ENCODE data around the gene C12orf43. TPM values are rescaled to one million over a fixed set of nuclear protein-coding genes. Genes with fewer than 3 reads are reported as not detected.

Gene C12orf43
- total and polyA plus RNA-seq, 4 donors: 6.8 to 8.2 (median 7.6) TPM

GRCh38 chr12:121034616-121035305, 18.5 kb upstream of the C12orf43 start:
- TF ChIP-seq, protein P1, sequence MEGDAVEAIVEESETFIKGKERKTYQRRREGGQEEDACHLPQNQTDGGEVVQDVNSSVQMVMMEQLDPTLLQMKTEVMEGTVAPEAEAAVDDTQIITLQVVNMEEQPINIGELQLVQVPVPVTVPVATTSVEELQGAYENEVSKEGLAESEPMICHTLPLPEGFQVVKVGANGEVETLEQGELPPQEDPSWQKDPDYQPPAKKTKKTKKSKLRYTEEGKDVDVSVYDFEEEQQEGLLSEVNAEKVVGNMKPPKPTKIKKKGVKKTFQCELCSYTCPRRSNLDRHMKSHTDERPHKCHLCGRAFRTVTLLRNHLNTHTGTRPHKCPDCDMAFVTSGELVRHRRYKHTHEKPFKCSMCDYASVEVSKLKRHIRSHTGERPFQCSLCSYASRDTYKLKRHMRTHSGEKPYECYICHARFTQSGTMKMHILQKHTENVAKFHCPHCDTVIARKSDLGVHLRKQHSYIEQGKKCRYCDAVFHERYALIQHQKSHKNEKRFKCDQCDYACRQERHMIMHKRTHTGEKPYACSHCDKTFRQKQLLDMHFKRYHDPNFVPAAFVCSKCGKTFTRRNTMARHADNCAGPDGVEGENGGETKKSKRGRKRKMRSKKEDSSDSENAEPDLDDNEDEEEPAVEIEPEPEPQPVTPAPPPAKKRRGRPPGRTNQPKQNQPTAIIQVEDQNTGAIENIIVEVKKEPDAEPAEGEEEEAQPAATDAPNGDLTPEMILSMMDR (IDR thresholded peaks at IDR 0.05; ENCODE audit: low read depth, low read length, missing input control): no peak
- TF ChIP-seq TAF1 (conservative IDR thresholded peaks at IDR 0.05) (no peak), SP1 (IDR thresholded peaks at IDR 0.05) (no peak), NR2F2 (IDR thresholded peaks at IDR 0.05) (no peak), FOXA2 (IDR thresholded peaks at IDR 0.05) (no peak), FOXA1 (IDR thresholded peaks at IDR 0.05) (no peak)
- TF ChIP-seq, protein P2, sequence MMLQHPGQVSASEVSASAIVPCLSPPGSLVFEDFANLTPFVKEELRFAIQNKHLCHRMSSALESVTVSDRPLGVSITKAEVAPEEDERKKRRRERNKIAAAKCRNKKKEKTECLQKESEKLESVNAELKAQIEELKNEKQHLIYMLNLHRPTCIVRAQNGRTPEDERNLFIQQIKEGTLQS (IDR thresholded peaks at IDR 0.05): no peak
- Histone ChIP-seq H3K27ac (ENCODE audit: low read depth in 1 of 2, low read length in 2 of 2) (no peak overlapping the region), H3K9me3 (ENCODE audit: control insufficient read depth in 4 of 4, low read length in 3 of 4) (no peaks in the 10 kb centered on the region), H3K4me1 (ENCODE audit: control insufficient read depth in 4 of 4, insufficient read depth in 4 of 4, low read length in 3 of 4) (peaks cover 0 to 17% (median 10%) of the 10 kb centered on the region in 4 donors), H3K9ac (ENCODE audit: low read depth in 1 of 2, low read length in 2 of 2) (no peak overlapping the region), H3K4me3 (ENCODE audit: low read depth in 1 of 3, low read length in 3 of 3) (no peak overlapping the region), H3K27me3 (ENCODE audit: control insufficient read depth in 4 of 4, insufficient read depth in 4 of 4, low read length in 3 of 4) (no peaks in the 10 kb centered on the region), H3K36me3 (ENCODE audit: control insufficient read depth in 4 of 4, insufficient read depth in 3 of 4, low read depth in 1 of 4, low read length in 3 of 4) (peaks cover 0 to 6% (median 0%) of the 10 kb centered on the region in 4 donors)
- 89% methylated on average over 9 of the region's 9 CpGs for WGBS
- DNase-seq (ENCODE audit: low spot score): no peak

DNA sequence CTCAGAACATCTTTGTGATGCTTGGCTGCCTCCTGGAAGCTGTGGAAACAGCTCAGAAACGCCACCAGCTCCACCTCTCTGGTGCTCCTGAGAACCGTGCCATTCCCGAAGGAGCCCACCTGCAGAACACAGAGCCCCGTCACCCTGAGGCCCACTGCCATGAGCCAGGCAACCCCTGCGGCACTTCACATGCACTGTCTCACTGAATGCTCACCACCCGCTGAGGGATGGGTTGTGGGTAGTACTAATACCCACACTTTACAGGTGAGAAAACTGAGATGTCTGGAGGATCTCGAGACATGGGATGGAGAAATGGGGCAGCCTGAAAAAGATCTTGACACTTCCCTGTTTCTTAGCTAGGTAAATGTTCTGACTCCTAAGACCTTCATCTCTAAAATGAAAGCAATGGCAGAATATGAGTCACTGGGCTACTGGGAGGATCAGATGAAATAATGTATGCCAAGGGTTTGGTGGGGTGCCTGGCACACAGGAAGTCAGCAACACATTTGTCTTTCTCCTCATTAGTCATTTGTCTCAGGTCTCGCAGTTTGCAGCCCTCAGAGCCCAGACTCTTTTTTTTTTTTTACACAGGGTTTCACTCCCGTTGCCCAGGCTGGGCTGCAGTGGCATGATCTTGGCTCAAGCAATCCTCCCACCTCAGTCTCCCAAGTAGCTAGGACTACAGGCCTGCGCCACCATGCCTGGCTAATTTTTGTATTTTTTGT, 17.5 kb upstream of the C12orf43 start:
- no peak for DNase-seq (ENCODE audit: low spot score)
- TF ChIP-seq EGR1 (IDR thresholded peaks at IDR 0.05; ENCODE audit: low read depth in 2 of 2): no peak
- TF ChIP-seq, protein P1 (IDR thresholded peaks at IDR 0.05; ENCODE audit: low read depth, low read length, missing input control): no peak
- Histone ChIP-seq H3K9ac (ENCODE audit: low read depth in 1 of 2, low read length in 2 of 2) (no peak overlapping the region), H3K27me3 (ENCODE audit: control insufficient read depth in 4 of 4, insufficient read depth in 4 of 4, low read length in 3 of 4) (no peaks in the 10 kb centered on the region), H3K9me3 (ENCODE audit: control insufficient read depth in 4 of 4, low read length in 3 of 4) (no peaks in the 10 kb centered on the region), H3K27ac (ENCODE audit: low read depth in 1 of 2, low read length in 2 of 2) (no peak overlapping the region), H3K4me1 (ENCODE audit: control insufficient read depth in 4 of 4, insufficient read depth in 4 of 4, low read length in 3 of 4) (peaks cover 0 to 14% (median 9%) of the 10 kb centered on the region in 4 donors), H3K36me3 (ENCODE audit: control insufficient read depth in 4 of 4, insufficient read depth in 3 of 4, low read depth in 1 of 4, low read length in 3 of 4) (peaks cover 0 to 6% (median 0%) of the 10 kb centered on the region in 4 donors), H3K4me3 (ENCODE audit: low read depth in 1 of 3, low read length in 3 of 3) (no peak overlapping the region)
- 91% methylated on average over 10 of the region's 10 CpGs for WGBS

DNA sequence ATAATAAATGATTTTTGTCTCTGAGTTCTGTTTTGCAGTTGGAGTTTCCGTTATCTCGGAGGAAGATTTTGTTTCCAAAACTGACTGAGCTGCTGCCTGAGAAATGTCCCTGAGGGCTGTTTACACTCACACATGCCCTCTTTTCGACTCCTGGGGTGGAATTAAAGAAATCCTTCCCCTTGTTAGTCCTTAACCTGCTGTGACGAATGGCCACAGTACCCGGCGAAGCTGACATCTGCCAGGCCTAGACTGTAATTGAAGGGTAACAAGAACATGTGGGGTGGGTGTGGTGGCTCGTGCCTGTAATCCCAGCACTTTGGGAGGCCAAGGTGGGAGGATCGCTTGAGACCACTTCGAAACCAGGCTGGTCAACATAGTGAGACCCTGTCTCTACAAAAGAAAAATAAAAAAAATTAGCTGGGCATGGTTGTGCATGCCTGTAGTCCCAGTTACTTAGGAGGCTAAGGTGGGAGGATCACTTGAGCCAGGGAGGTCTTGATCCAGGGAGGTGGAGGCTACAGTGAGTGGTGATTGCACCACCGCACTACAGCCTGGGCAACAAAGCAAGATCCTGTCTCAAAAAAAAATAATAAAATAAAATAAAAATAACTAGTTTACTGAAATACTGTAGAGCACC, 14.4 kb upstream of the C12orf43 start:
- no peaks in the 10 kb centered on the region for H3K27me3 ChIP-seq (ENCODE audit: control insufficient read depth in 4 of 4, insufficient read depth in 4 of 4, low read length in 3 of 4)
- no peak overlapping the region for H3K4me3 ChIP-seq (ENCODE audit: low read depth in 1 of 3, low read length in 3 of 3)
- H3K36me3 ChIP-seq (ENCODE audit: control insufficient read depth in 4 of 4, insufficient read depth in 3 of 4, low read depth in 1 of 4, low read length in 3 of 4): peaks cover 0 to 6% (median 0%) of the 10 kb centered on the region in 4 donors
- no peaks in the 10 kb centered on the region for H3K9me3 ChIP-seq (ENCODE audit: control insufficient read depth in 4 of 4, low read length in 3 of 4)
- WGBS: 91% methylated on average over 10 of the region's 10 CpGs
- no peak overlapping the region for H3K27ac ChIP-seq (ENCODE audit: low read depth in 1 of 2, low read length in 2 of 2)
- H3K9ac ChIP-seq (ENCODE audit: low read depth in 1 of 2, low read length in 2 of 2): no peak overlapping the region
- H3K4me1 ChIP-seq (ENCODE audit: control insufficient read depth in 4 of 4, insufficient read depth in 4 of 4, low read length in 3 of 4): peaks cover 1 to 11% (median 9%) of the 10 kb centered on the region in 4 donors
- DNase-seq (ENCODE audit: low spot score): no peak
- TF ChIP-seq HNF4G (IDR thresholded peaks at IDR 0.05) (no peak), JUND (IDR thresholded peaks at IDR 0.05) (no peak), RXRA (IDR thresholded peaks at IDR 0.05) (no peak), NR2F2 (IDR thresholded peaks at IDR 0.05) (no peak), HNF4A (conservative IDR thresholded peaks at IDR 0.05) (no peak), FOXA1 (IDR thresholded peaks at IDR 0.05) (no peak), SP1 (IDR thresholded peaks at IDR 0.05) (no peak), YY1 (IDR thresholded peaks at IDR 0.05) (no peak), TAF1 (conservative IDR thresholded peaks at IDR 0.05) (no peak), FOXA2 (IDR thresholded peaks at IDR 0.05) (no peak)
- TF ChIP-seq, protein P3, sequence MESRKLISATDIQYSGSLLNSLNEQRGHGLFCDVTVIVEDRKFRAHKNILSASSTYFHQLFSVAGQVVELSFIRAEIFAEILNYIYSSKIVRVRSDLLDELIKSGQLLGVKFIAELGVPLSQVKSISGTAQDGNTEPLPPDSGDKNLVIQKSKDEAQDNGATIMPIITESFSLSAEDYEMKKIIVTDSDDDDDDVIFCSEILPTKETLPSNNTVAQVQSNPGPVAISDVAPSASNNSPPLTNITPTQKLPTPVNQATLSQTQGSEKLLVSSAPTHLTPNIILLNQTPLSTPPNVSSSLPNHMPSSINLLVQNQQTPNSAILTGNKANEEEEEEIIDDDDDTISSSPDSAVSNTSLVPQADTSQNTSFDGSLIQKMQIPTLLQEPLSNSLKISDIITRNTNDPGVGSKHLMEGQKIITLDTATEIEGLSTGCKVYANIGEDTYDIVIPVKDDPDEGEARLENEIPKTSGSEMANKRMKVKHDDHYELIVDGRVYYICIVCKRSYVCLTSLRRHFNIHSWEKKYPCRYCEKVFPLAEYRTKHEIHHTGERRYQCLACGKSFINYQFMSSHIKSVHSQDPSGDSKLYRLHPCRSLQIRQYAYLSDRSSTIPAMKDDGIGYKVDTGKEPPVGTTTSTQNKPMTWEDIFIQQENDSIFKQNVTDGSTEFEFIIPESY (IDR thresholded peaks at IDR 0.05): no peak
- TF ChIP-seq, protein P2 (IDR thresholded peaks at IDR 0.05): no peak
